Fibroblast of lung (primary cell): ENCODE measurements around the gene RARRES1.

Experiments used
- EZH2 ChIP-seq: IDR thresholded peaks from 2 replicates; pipeline ENCODE4 v1.5.1; 2012; ENCODE audit warnings: low read length, control low read depth, mild to moderate bottlenecking; ENCODE audit errors: missing control alignments
- TF ChIP-seq, protein P1 (sequence below), 2 donors: IDR thresholded peaks in 1 of 2; conservative IDR thresholded peaks in 1 of 2; 1 replicate in 1 of 2; 2 replicates in 1 of 2; pipeline ENCODE4 v1.5.1; 2011 to 2012; ENCODE audit warnings: low read length in 2 of 2, control low read depth in 1 of 2, inconsistent platforms in 1 of 2, low read depth in 1 of 2, mild to moderate bottlenecking in 1 of 2

DNA sequence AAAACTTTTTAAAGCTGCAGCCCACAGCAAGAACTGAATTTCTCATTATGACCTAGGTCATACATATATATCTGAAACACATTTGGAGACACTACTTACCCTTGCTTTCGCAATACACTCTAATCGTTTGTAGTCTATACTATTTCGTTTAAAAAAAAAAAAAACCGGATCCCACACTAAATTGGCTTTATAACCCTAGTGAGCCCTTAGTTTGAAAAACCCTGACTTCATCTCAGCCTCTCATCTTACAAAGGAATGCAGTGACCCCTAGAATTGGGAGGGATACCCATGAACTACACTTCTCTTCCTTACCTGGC, 4.2 kb downstream of the RARRES1 start:
- TF ChIP-seq, protein P1, sequence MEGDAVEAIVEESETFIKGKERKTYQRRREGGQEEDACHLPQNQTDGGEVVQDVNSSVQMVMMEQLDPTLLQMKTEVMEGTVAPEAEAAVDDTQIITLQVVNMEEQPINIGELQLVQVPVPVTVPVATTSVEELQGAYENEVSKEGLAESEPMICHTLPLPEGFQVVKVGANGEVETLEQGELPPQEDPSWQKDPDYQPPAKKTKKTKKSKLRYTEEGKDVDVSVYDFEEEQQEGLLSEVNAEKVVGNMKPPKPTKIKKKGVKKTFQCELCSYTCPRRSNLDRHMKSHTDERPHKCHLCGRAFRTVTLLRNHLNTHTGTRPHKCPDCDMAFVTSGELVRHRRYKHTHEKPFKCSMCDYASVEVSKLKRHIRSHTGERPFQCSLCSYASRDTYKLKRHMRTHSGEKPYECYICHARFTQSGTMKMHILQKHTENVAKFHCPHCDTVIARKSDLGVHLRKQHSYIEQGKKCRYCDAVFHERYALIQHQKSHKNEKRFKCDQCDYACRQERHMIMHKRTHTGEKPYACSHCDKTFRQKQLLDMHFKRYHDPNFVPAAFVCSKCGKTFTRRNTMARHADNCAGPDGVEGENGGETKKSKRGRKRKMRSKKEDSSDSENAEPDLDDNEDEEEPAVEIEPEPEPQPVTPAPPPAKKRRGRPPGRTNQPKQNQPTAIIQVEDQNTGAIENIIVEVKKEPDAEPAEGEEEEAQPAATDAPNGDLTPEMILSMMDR (conservative IDR thresholded peaks at IDR 0.05 in 1 of 2, IDR thresholded peaks at IDR 0.05 in 1 of 2; ENCODE audit: low read depth in 1 of 2, low read length in 2 of 2): no peak
- no peak for TF ChIP-seq EZH2
